ENCODE data around the gene IFFO2. TPM values are rescaled to one million over a fixed set of nuclear protein-coding genes. Genes with fewer than 3 reads are reported as not detected.

Gene IFFO2
- total and polyA plus RNA-seq, 10 of the 15 experiments (the other 5 are each of a cell fraction or from before 2014, with no cell fraction given): 1.2 to 18.4 (median 6.7) TPM

- POLR2A ChIA-PET: no interaction called here
- intact Hi-C loops (cut with micrococcal nuclease; ENCODE audit: unreplicated experiment) (no loop called here), in situ Hi-C loops (cut with MboI) (no loop called here)
Measured at GRCh38 chr1:18874600-18874999, 81.9 kb downstream of the IFFO2 start.

More at GRCh38 chr1:18874600-18874999, 81.9 kb downstream of the IFFO2 start:
- no peak overlapping the region for H3K4me3 ChIP-seq
- H3K79me2 ChIP-seq (ENCODE audit: control insufficient read depth, insufficient read depth, low read length): no peaks in the 10 kb centered on the region
- no peaks in the 10 kb centered on the region for H3K4me1 ChIP-seq (ENCODE audit: control insufficient read depth, insufficient read depth, low read length)
- H4K20me1 ChIP-seq (ENCODE audit: control insufficient read depth, insufficient read depth): no peaks in the 10 kb centered on the region; the same call in 1 of the 2 replicates
- no peaks in the 10 kb centered on the region; a peak in 1 of 4 replicates for H3K27me3 ChIP-seq (replicated peaks in 1 of 2; ENCODE audit: control insufficient read depth in 2 of 2, insufficient read depth in 2 of 2, low read length in 1 of 2)
- H3K27ac ChIP-seq (ENCODE audit: control insufficient read depth, insufficient read depth): no peak overlapping the region
- ChIA-PET CTCF (interaction anchor here (1.3 to 3.5 kb wide), 3 partner anchors 54 to 1214 kb away, joined by 3 to 14 read pairs (median 3); no protein-coding TSS in a partner anchor), RAD21 (ENCODE audit: unreplicated experiment) (no interaction called here), SMC1A (ENCODE audit: uncharacterized antibody, unreplicated experiment) (no interaction called here)
- no peak overlapping the region for H3K4me2 ChIP-seq (ENCODE audit: control insufficient read depth, insufficient read depth)
- no peak for FAIRE-seq
- H2AFZ ChIP-seq (ENCODE audit: control insufficient read depth, low read depth, low read length): no peak overlapping the region
- TF ChIP-seq CBX3 (IDR thresholded peaks at IDR 0.05; ENCODE audit: borderline replicate concordance, low read depth): no peak
- TF ChIP-seq NBN (IDR thresholded peaks at IDR 0.05): no peak
- TF ChIP-seq ZNF687 (IDR thresholded peaks at IDR 0.05): no peak
- TF ChIP-seq IRF3 (IDR thresholded peaks at IDR 0.05): no peak
- TF ChIP-seq NFIC (IDR thresholded peaks at IDR 0.05; ENCODE audit: low read depth, low read length): no peak
- TF ChIP-seq TARDBP (IDR thresholded peaks at IDR 0.05; ENCODE audit: borderline replicate concordance): no peak
- no peak for TF ChIP-seq HDAC6 (IDR thresholded peaks at IDR 0.05; ENCODE audit: unreplicated experiment)
- no peak for TF ChIP-seq PML (IDR thresholded peaks at IDR 0.05; ENCODE audit: low read length)
- no peak for TF ChIP-seq SUPT20H (IDR thresholded peaks at IDR 0.05; ENCODE audit: borderline replicate concordance, control insufficient read depth, low read depth, low read length)
- TF ChIP-seq NFXL1 (IDR thresholded peaks at IDR 0.05; ENCODE audit: borderline replicate concordance): no peak
- TF ChIP-seq STAT3 (IDR thresholded peaks at IDR 0.05; ENCODE audit: low read depth, low read length): no peak
- WGBS (ENCODE audit: insufficient coverage, insufficient replicate concordance, low lambda C conversion rate, missing lambda C conversion rate): 69% methylated on average over 8 of the region's 8 CpGs
- DNase-seq (ENCODE audit: low read depth, low spot score): no peak
- no peak overlapping the region for H3K9ac ChIP-seq (ENCODE audit: control insufficient read depth, insufficient read depth, low read length)
- no peak for ATAC-seq
- no peaks in the 10 kb centered on the region for H3K36me3 ChIP-seq (ENCODE audit: control insufficient read depth in 2 of 2, insufficient read depth in 2 of 2, low read length in 1 of 2)
- H3K9me3 ChIP-seq (replicated peaks; ENCODE audit: control insufficient read depth, insufficient read depth, low read length): no peaks in the 10 kb centered on the region
- BruUV-seq (replicated peaks): no TSS peak

Measured in GM12878 (cell line).